SK-N-SH treated with all-trans-retinoic acid at 6 μM for 48 hours (cell line): ENCODE results near the gene MYB.

ENCODE experiments used
- ATAC-seq: fragments of 200-7000 bp; cut with Tn5 transposase; 3 replicates; pipeline ENCODE4 v1.9.1; 2020; ENCODE audit warnings: mild to moderate bottlenecking, moderate library complexity
- ARNTL ChIP-seq: fragments of 450-650 bp; formaldehyde crosslinking; IDR thresholded peaks from 2 replicates; pipeline ENCODE4 v1.5.0; 2020; ENCODE audit warnings: low read depth, mild to moderate bottlenecking, moderate library complexity, borderline replicate concordance
- BACH2 ChIP-seq: fragments of 250-450 bp; sonication (Bioruptor Pico); IDR thresholded peaks from 2 replicates; pipeline ENCODE4 v1.9.0; 2021; ENCODE audit warnings: mild to moderate bottlenecking, borderline replicate concordance
- CREB5 ChIP-seq: fragments of 250-450 bp; sonication (Bioruptor Pico); IDR thresholded peaks from 2 replicates; pipeline ENCODE4 v1.5.1; 2020; ENCODE audit warnings: low read depth, mild to moderate bottlenecking, moderate library complexity
- CSDC2 ChIP-seq: fragments of 250-450 bp; sonication (Bioruptor Pico); IDR thresholded peaks from 2 replicates; pipeline ENCODE4 v1.5.0; 2020; ENCODE audit warnings: mild to moderate bottlenecking, moderate library complexity
- CSRNP3 ChIP-seq: fragments of 250-450 bp; sonication (Bioruptor Pico); IDR thresholded peaks from 2 replicates; pipeline ENCODE4 v1.5.1; 2021; ENCODE audit warnings: mild to moderate bottlenecking, moderate library complexity
- GLIS3 ChIP-seq: fragments of 250-450 bp; sonication (Bioruptor Pico); IDR thresholded peaks from 2 replicates; pipeline ENCODE4 v1.5.0; 2020; ENCODE audit warnings: mild to moderate bottlenecking, moderate library complexity
- ISL1 ChIP-seq: fragments of 250-450 bp; sonication (Bioruptor Pico); IDR thresholded peaks from 2 replicates; pipeline ENCODE4 v2.1.2; 2022; ENCODE audit warnings: mild to moderate bottlenecking, moderate library complexity
- OSR1 ChIP-seq: fragments of 250-450 bp; sonication (Bioruptor Pico); IDR thresholded peaks from 2 replicates; pipeline ENCODE4 v1.8.0; 2022; ENCODE audit warnings: moderate library complexity, mild to moderate bottlenecking, inconsistent platforms
- PATZ1 ChIP-seq: fragments of 250-450 bp; sonication (Bioruptor Pico); IDR thresholded peaks from 2 replicates; pipeline ENCODE4 v1.8.0; 2020; ENCODE audit warnings: mild to moderate bottlenecking, moderate library complexity, borderline replicate concordance
- PPARA ChIP-seq: fragments of 250-450 bp; sonication (Bioruptor Pico); IDR thresholded peaks from 2 replicates; pipeline ENCODE4 v1.5.0; 2020; ENCODE audit warnings: mild to moderate bottlenecking, borderline replicate concordance
- RARB ChIP-seq: fragments of 250-450 bp; sonication (Bioruptor Pico); IDR thresholded peaks from 2 replicates; pipeline ENCODE4 v1.8.0; 2021; ENCODE audit warnings: mild to moderate bottlenecking, moderate library complexity
- SNAI2 ChIP-seq: fragments of 250-450 bp; sonication (Bioruptor Pico); IDR thresholded peaks from 2 replicates; pipeline ENCODE4 v1.5.0; 2020; ENCODE audit warnings: mild to moderate bottlenecking, moderate library complexity
- TCF4 ChIP-seq: fragments of 250-450 bp; sonication (Bioruptor Pico); IDR thresholded peaks from 2 replicates; pipeline ENCODE4 v1.8.0; 2021; ENCODE audit warnings: mild to moderate bottlenecking, moderate library complexity, borderline replicate concordance
- TOX ChIP-seq: fragments of 250-450 bp; sonication (Bioruptor Pico); IDR thresholded peaks from 2 replicates; pipeline ENCODE4 v1.8.0; 2021; ENCODE audit warnings: mild to moderate bottlenecking, moderate library complexity, borderline replicate concordance
- TSHZ2 ChIP-seq: fragments of 250-450 bp; sonication (Bioruptor Pico); IDR thresholded peaks from 2 replicates; pipeline ENCODE4 v1.5.0; 2020; ENCODE audit warnings: mild to moderate bottlenecking, moderate library complexity
- ZC3H10 ChIP-seq: fragments of 250-450 bp; sonication (Bioruptor Pico); IDR thresholded peaks from 2 replicates; pipeline ENCODE4 v1.5.1; 2021; ENCODE audit warnings: mild to moderate bottlenecking, moderate library complexity
- ZFP3 ChIP-seq: fragments of 250-450 bp; sonication (Bioruptor Pico); IDR thresholded peaks from 2 replicates; pipeline ENCODE4 v1.5.0; 2020; ENCODE audit warnings: mild to moderate bottlenecking, moderate library complexity
- ZFP30 ChIP-seq: fragments of 450-650 bp; formaldehyde crosslinking; IDR thresholded peaks from 2 replicates; pipeline ENCODE4 v1.5.0; 2022; ENCODE audit warnings: mild to moderate bottlenecking, moderate library complexity
- ZNF565 ChIP-seq: fragments of 450-650 bp; formaldehyde crosslinking; conservative IDR thresholded peaks from 2 replicates; pipeline ENCODE4 v1.5.0; 2020; ENCODE audit warnings: low read depth, mild to moderate bottlenecking, moderate library complexity
- ZNF70 ChIP-seq: fragments of 450-650 bp; formaldehyde crosslinking; IDR thresholded peaks from 2 replicates; pipeline ENCODE4 v1.5.0; 2020; ENCODE audit warnings: mild to moderate bottlenecking, moderate library complexity
- ZNF8 ChIP-seq: fragments of 450-650 bp; formaldehyde crosslinking; IDR thresholded peaks from 2 replicates; pipeline ENCODE4 v1.5.0; 2020; ENCODE audit warnings: mild to moderate bottlenecking, moderate library complexity

MYB gene

GRCh38 chr6:135170849-135171248, 10.3 kb upstream of the MYB start:
- TF ChIP-seq CSRNP3 (CRISPR knock-in tag) (no peak), PATZ1 (no peak), ISL1 (no peak), ARNTL (CRISPR knock-in tag) (no peak), CSDC2 (CRISPR knock-in tag) (no peak), ZFP3 (CRISPR knock-in tag) (no peak), SNAI2 (CRISPR knock-in tag) (no peak), TOX (CRISPR knock-in tag) (no peak), PPARA (CRISPR knock-in tag) (no peak), OSR1 (CRISPR knock-in tag) (no peak), ZFP30 (CRISPR knock-in tag) (no peak), ZNF70 (no peak), CREB5 (CRISPR knock-in tag) (no peak), BACH2 (no peak), ZNF565 (CRISPR knock-in tag) (no peak), GLIS3 (CRISPR knock-in tag) (no peak), TSHZ2 (no peak), TCF4 (CRISPR knock-in tag) (no peak)
- no peak for ATAC-seq

- ATAC-seq = peak; percentile 16; the same call in 1 of the 3 replicates
- TF ChIP-seq SNAI2 (CRISPR knock-in tag) (no peak), ZNF8 (CRISPR knock-in tag) (no peak), CSRNP3 (CRISPR knock-in tag) (no peak), ISL1 (no peak), ZC3H10 (CRISPR knock-in tag) (no peak), RARB (CRISPR knock-in tag) (no peak)
Measured at GRCh38 chr6:135173242-135173988, 7.7 kb upstream of the MYB start.

GRCh38 chr6:135173989-135174484, 7.1 kb upstream of the MYB start:
- no peak for TF ChIP-seq ZFP30 (CRISPR knock-in tag)
- no peak for TF ChIP-seq CSDC2 (CRISPR knock-in tag)
- TF ChIP-seq PATZ1 = peak; percentile 57; the same call in 1 of the 2 replicates
- peak; percentile 89 for TF ChIP-seq ISL1
- ATAC-seq = peak; percentile 70
